Activated CD8-positive, alpha-beta memory T cell treated with anti-CD3 and anti-CD28 coated beads for 1 hour (primary cell): ENCODE results near the gene LMBRD1.
"Not testable (repeated sequence)": the region's sequence is repeated elsewhere in the genome, so short reads cannot be mapped to it uniquely, and the experiment has no call there.

Source experiments
- DNase-seq, 2 donors: peaks; one replicate each; pipeline ENCODE4 v3.0.0-alpha.2; 2020; ENCODE audit warnings: low read depth in 1 of 2; ENCODE audit errors: extremely low read depth in 1 of 2

Gene LMBRD1

GRCh38 chr6:69796642-69797390 is at the start of gene LMBRD1:
TSS of gene LMBRD1 (minus strand) at chr6:69797010. CDS start at chr6:69796881, 129 bp downstream.
- peak; percentile 96 to 99 for DNase-seq

DNA sequence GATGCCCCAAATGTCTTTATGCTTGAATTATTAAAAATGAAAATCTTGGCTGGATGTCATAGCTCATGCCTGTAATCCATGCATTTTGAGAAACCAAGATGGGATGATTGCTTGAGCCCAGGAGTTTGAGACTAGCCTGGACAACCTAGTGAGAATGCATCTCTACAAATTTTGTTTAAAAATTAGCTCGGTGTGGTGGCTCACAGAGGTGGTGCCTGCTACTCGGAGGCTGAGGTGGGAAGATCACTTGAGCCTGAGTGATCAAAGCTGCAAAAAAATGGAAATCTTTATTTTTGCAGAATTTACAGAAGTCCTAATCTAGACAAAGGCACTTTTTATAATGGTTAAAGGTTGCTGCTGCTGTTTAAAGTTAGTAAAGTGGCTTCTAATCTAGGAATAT is 49.5 kb upstream of the LMBRD1 start:
- DNase-seq: no peak

- no peak for DNase-seq
Observed at GRCh38 chr6:69843189-69843588, 46.4 kb upstream of the LMBRD1 start.

GRCh38 chr6:69841862-69842261 is 45.1 kb upstream of the LMBRD1 start:
- DNase-seq: no peak

GRCh38 chr6:69835414-69836179 is 38.8 kb upstream of the LMBRD1 start:
- DNase-seq: no peak

GRCh38 chr6:69832558-69832957 is 35.7 kb upstream of the LMBRD1 start:
- no peak for DNase-seq

DNA sequence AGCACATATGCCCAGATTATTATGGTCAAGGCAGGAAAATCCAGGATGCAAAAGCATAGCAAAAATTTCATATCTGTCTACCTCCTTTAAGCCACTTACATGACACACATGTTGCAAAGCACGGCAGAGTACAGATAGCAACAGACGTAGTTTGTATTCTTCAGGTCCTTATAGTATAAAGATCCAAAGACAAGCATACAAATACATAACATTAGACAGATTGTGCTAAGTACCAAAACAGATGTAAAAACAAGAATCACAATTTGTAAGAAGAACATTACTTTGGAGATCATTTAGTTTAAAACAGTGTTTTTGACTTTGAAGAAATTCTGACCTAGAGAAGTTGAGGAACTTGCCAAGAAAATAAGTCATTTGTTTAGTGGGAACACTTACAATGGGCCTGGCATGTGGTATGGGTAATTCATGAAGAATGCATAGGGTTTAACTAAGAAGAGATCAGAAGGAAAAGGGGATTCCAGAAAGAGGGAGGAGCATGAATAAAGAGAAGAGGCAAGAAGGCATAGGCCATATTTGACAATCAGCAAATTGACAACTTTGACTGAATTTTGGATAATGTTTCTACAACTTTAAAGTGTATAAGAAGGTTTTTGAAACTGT is 30.6 kb upstream of the LMBRD1 start:
- no peak for DNase-seq

DNA sequence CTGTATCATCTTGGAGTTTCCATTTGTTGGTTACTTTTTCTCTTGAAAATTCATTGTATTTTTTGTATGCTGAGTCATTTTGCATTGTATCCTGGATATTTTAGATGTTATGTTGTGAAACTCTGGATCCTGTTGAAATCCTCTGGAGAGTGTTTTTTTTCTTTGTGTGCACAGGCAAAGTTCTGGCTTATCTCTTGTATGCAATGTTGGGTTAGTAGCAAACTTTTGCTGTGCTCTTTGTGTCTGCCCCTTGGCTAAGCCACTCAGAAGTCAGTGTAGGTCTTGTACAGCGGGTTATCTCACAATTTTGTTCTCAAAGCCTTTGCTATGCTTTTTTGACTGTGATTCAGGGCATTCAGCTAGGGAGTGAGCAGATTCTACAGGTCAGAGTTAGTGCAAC is 29.1 kb upstream of the LMBRD1 start:
- DNase-seq: no peak

DNA sequence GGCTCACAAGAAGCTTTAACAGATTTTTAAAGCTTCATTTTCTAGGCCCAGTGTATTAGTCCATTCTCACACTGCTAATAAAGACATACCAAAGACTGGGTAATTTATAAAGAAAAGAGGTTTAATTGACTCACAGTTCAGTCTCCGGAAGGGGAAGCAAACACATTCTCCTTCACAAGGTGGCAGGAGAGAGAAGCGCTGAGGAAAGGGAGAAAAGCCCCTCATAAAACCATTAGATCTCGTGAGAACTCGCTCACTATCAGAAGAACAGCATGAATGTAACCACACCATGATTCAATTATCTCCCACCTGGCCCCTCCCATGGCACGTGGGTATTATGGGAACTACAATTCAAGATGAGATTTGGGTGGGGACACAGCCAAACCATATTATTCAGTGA is 27.5 kb upstream of the LMBRD1 start:
- not testable (repeated sequence) for DNase-seq

DNA sequence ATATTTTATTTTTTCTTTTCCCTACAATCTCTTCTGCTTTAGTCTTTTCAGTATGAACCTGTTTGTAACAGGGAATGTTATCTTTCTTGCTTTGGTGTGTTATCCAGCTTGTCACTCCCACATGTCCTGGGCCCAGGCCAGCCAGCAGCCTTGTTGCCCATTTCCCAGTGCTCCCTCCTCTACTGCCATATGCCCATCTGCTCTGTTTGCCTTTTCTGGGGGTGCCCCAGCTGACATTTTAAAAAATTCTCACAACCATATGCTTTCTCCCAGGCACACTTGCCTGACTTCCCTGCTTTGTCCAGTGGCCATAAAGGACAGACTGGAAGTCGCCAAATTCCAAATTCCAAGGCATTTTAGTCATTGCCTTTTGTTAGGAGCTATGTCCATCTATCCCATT is 23.6 kb upstream of the LMBRD1 start:
- no peak for DNase-seq

DNA sequence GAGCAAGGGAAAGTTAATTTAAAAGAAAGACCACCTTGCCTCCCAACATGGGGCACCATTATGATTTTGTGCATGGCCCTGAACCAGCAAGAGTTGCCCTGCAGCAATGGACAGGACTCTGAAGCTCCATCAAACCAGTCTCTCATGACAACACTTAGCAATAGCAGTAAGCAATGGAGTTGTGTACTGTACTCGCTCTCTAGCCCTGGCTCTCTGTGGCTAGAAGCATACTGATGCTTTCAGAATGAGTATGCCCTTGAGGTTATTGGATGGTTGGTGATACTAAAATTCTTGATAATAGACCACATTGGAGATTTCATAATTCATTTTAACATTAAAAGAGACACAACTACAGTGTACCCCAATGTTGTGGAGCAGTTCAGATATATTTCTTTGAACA is 23.2 kb upstream of the LMBRD1 start:
- no peak for DNase-seq

- DNase-seq: no peak
Observed at GRCh38 chr6:69819138-69819537, 22.3 kb upstream of the LMBRD1 start.

DNA sequence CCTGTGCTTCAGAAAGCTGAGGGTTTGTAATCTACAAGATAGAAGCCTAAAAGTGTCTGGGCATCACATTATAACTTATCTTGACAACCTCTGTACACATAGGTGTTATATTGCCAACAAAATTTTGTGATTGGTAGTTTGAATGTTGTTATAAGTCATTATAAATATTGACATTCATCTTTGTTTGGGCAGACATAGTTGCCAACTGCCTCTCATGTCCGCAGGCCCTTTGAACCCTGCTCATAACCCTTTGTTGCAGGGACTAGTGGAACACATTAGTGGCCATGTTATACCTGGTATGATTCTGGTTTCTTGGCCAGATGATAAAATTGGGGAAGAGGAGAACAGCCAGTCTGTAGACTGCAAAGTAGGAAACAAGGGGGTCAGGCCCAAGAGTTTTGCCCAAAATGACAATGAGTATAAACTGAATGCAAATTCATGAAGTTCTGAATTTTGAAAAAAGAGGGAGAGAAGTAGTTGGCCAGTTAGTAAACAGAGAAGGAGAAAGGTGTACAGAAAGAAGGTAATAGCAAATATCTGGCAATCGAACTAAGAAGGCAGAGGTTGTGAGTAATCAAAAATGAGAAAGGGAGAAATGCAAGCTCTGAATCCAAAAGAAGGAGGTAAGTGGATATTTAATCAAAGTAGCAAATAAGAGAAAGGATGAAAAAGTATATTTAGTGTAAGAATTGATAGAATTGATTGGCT is 21.6 kb upstream of the LMBRD1 start:
- DNase-seq: no peak

- no peak for DNase-seq
Observed at GRCh38 chr6:69817358-69817757, 20.5 kb upstream of the LMBRD1 start.

DNA sequence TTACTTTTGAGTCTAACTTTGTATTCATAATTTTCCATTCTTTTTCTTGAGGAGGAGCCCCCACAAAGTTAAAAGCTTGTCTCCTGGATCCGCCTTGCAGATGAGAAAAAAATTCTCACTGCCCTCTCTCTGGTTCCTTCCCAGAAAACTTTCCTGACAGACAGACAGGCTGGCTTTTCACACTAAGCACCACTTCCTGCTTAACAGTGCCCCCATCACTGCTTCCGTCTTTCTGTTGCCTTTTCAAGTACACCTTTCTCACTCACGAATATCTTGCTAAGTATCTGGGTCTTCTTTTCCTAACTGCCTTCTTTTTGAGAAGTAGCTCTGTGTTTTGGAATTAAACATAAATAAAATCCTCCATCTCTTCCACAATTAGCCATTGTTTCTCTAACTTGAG is 19.8 kb upstream of the LMBRD1 start:
- no peak for DNase-seq

GRCh38 chr6:69816026-69816425 is 19.2 kb upstream of the LMBRD1 start:
- no peak for DNase-seq

GRCh38 chr6:69813508-69813907 is 16.7 kb upstream of the LMBRD1 start:
- DNase-seq: no peak

- no peak for DNase-seq
Observed at GRCh38 chr6:69812746-69813427, 16.1 kb upstream of the LMBRD1 start.

DNA sequence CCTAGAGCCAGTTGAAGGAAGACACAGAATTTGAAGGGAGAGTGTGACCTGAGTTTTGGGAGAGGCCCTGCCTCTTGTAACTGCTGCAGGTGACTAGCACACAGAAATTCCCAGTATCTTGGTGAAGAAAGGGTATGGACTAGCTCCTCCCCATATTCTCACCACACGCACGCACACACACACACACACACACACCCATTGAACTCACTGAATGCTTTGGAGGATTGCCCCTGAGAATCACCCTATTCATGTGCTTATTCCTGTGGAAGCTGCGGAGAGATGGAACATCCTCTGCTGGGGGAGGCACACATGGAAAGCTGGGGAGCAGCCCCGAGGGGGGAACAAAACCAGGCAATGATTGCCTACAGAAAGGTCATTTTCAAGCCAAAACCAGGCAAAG is 6.2 kb upstream of the LMBRD1 start:
- DNase-seq: no peak

- no peak for DNase-seq
Observed at GRCh38 chr6:69801711-69802110, 4.9 kb upstream of the LMBRD1 start.

- no peak for DNase-seq
Observed at GRCh38 chr6:69801225-69801624, 4.4 kb upstream of the LMBRD1 start.
